ENCODE results near the gene TUBB1.
A peak's percentile ranks its signal among the peaks of the same experiment; 100 is the strongest.

Gene TUBB1

GRCh38 chr20:58987790-58988564 is 31.3 kb upstream of the TUBB1 start:
- Mint-ChIP-seq H3K27me3 (ENCODE audit: low read depth, poor library complexity) (no peaks in the 10 kb centered on the region), H3K4me1 (peaks cover 33% of the 10 kb centered on the region), H3K4me3 (no peak overlapping the region)

GRCh38 chr20:58988565-58988882 is 30.7 kb upstream of the TUBB1 start:
- peaks cover 65% of the 10 kb centered on the region for H3K36me3 Mint-ChIP-seq (ENCODE audit: low read depth)
- DNase-seq, result no peak
- peaks cover 32% of the 10 kb centered on the region for H3K4me1 Mint-ChIP-seq
- TF ChIP-seq CTCF (IDR thresholded peaks at IDR 0.05), result no peak
- no peak overlapping the region for H3K27ac Mint-ChIP-seq
- no peaks in the 10 kb centered on the region for H3K27me3 Mint-ChIP-seq (ENCODE audit: low read depth, poor library complexity)
- H3K4me3 Mint-ChIP-seq, result no peak overlapping the region
- no peaks in the 10 kb centered on the region for H3K9me3 Mint-ChIP-seq

More at GRCh38 chr20:58987790-58988564, 31.3 kb upstream of the TUBB1 start:
- no peak for DNase-seq
- Mint-ChIP-seq H3K9me3 (no peaks in the 10 kb centered on the region), H3K36me3 (ENCODE audit: low read depth) (peaks cover 63% of the 10 kb centered on the region), H3K27ac (no peak overlapping the region)
- no peak for TF ChIP-seq CTCF (IDR thresholded peaks at IDR 0.05)

GRCh38 chr20:58989196-58989595 is 30.0 kb upstream of the TUBB1 start:
- Mint-ChIP-seq H3K4me1 (peaks cover 25% of the 10 kb centered on the region), H3K9me3 (no peaks in the 10 kb centered on the region), H3K4me3 (no peak overlapping the region), H3K27ac (no peak overlapping the region), H3K36me3 (ENCODE audit: low read depth) (peaks cover 70% of the 10 kb centered on the region), H3K27me3 (ENCODE audit: low read depth, poor library complexity) (no peaks in the 10 kb centered on the region)
- DNase-seq, result no peak
- TF ChIP-seq CTCF (IDR thresholded peaks at IDR 0.05), result no peak

GRCh38 chr20:58990651-58991445 is 28.4 kb upstream of the TUBB1 start:
- H3K27me3 Mint-ChIP-seq (ENCODE audit: low read depth, poor library complexity), result no peaks in the 10 kb centered on the region
- H3K9me3 Mint-ChIP-seq, result no peaks in the 10 kb centered on the region
- H3K4me3 Mint-ChIP-seq, result no peak overlapping the region
- H3K4me1 Mint-ChIP-seq, result peaks cover 11% of the 10 kb centered on the region
- no peak overlapping the region for H3K27ac Mint-ChIP-seq
- no peak for DNase-seq
- TF ChIP-seq CTCF (IDR thresholded peaks at IDR 0.05), result no peak
- H3K36me3 Mint-ChIP-seq (ENCODE audit: low read depth), result peaks cover 74% of the 10 kb centered on the region

GRCh38 chr20:58991715-58992114 is 27.5 kb upstream of the TUBB1 start:
- no peak for TF ChIP-seq CTCF (IDR thresholded peaks at IDR 0.05)
- Mint-ChIP-seq H3K27me3 (ENCODE audit: low read depth, poor library complexity) (no peaks in the 10 kb centered on the region), H3K27ac (peak overlapping the region; percentile 72), H3K9me3 (no peaks in the 10 kb centered on the region), H3K36me3 (ENCODE audit: low read depth) (peaks cover 75% of the 10 kb centered on the region), H3K4me3 (no peak overlapping the region), H3K4me1 (peaks cover 4% of the 10 kb centered on the region)
- no peak for DNase-seq
